Endothelial cell of coronary artery (primary cell): ENCODE data around the gene ASAP3. TPM values are rescaled to one million over a fixed set of nuclear protein-coding genes. Genes with fewer than 3 reads are reported as not detected.

Experiments
- total RNA-seq: library from RNA; depleted of rRNA; stranded (reverse); fragments of >200 nt; gene quantifications from 2 replicates; pipeline ENCODE4 v1.2.3, GENCODE V29; 2014

ASAP3 gene
- total RNA-seq = 6.4 and 8.8 TPM in 2 replicates

GRCh38 chr1:23483321-23484252 lies at the start of gene ASAP3:
TSS of gene ASAP3 (minus strand) at chr1:23484179. CDS start at chr1:23484133, 46 bp downstream.

GRCh38 chr1:23530747-23531561 lies 47.0 kb upstream of the ASAP3 start, which contains the start of gene E2F2:
TSS of gene E2F2 (minus strand) at chr1:23531233. CDS start at chr1:23530793, 440 bp downstream.

DNA sequence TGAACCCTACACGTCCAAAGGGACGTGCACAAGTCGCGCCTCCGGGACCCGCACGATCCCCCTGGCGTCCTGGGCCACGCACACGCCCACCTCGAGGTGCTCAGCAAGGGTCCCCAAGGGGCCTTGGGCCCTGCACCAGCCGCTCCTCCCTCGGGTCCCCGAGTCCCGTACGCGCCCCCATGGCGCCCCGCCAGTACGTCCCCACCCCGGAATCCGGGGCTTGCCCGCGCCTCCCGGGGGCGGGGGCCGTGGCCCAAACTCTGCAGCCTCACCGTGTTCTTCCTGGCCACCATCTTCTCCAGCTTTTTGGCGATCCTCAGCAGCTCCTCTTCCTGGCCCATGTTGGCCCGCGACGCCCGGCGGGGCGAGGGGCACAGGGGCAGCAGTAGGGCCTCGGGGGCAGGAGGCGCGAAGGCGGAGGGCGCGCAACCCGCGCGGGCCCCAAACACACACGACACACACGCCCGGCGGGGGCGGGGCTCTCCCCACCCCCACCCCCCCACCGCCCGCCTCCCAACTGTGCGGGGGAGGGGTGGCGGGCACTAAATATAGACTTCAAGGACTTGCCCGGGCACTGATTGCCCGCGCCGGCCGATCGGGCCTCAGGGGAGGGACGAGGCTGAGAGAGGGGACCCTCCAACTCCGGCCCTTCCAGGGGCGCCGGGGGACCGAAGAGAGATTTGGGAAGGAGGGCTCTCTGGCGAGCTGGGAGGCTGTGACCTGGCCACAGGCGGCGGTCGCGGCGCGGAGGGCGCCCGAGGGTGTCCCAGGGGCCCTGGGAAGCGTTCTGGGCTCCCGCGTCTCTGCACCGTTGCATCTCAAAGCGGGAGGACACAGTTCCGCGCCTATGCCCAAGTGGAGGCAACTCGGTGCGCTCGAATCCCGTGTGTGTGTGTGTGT lies 59.4 kb downstream of the ASAP3 start, which contains the start of gene TCEA3:
Gene TCEA3, minus strand, starts transcription at position 456 of the 900 bp plus-strand sequence. Its CDS starts 115 bp downstream, at position 341.

Other genes with a start within 250 kb of the ASAP3 start
- gene HNRNPR, start 139.9 kb downstream of the ASAP3 start, total RNA-seq = 114 TPM in 2 replicates
- 21.3 and 25.6 TPM in 2 replicates for gene ZNF436, start 114.3 kb downstream of the ASAP3 start, total RNA-seq
- 0.18 and 1.0 TPM in 2 replicates for gene TCEA3, start 59.4 kb downstream of the ASAP3 start, total RNA-seq
- gene E2F2, start 47.1 kb upstream of the ASAP3 start, total RNA-seq = 0.47 and 0.81 TPM in 2 replicates
- gene ID3, start 75.3 kb upstream of the ASAP3 start, total RNA-seq = 221 and 267 TPM in 2 replicates
- gene RPL11, start 207.6 kb upstream of the ASAP3 start, total RNA-seq = 1,783 and 1,841 TPM in 2 replicates